AG09309 (cell line): Measurements from ENCODE around the gene CEBPG.

Experiments
- DNase-seq: peaks from one replicate; pipeline ENCODE4 v3.0.0-alpha.2; 2010; ENCODE audit warnings: low read depth
- H3K4me3 ChIP-seq: 2 replicates; pipeline ENCODE4 v1.5.1; 2011; ENCODE audit warnings: mild to moderate bottlenecking, low read depth, low read length, moderate library complexity; ENCODE audit not compliant: control insufficient read depth
- TF ChIP-seq, protein P1 (sequence below): IDR thresholded peaks from 2 replicates; pipeline ENCODE4 v1.5.1; 2011; ENCODE audit warnings: mild to moderate bottlenecking, low read depth, low read length, inconsistent platforms; ENCODE audit not compliant: insufficient read depth, control insufficient read depth; ENCODE audit errors: missing control alignments

Gene CEBPG

DNA sequence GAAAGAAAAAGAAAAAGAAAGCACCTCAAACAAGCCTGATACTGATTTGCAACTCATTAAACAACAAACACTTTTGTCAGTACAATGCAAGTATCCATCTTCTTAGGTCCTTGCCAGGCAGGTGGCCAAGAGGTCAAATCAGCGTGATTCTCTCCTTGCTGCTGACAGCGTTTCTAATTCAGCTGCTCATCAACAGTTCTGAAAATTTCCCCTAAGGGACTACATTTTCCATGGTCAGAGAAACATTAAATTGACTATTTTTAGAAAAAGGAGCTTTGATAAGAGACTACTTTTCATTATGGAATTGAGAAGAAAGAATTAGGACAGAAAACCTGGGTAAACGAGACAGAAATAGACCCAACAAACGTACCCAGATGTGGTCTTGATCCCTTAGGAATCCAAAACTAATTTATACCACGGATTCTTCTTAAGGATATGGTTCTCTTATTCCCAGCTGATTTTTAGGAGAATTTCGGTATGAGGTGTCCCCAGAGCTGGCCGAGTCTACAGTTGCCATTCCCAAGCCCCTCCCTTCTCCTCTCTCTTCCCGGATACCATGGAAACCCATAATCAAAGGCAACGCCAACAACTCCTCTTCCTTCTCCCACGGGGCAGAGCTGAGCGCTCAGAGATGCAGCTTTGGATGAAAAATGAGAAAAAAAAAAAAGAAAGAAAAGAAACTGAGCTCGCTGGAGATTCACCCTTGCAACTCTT lies 29.5 kb upstream of the CEBPG start:
- no peak for DNase-seq
- TF ChIP-seq, protein P1, sequence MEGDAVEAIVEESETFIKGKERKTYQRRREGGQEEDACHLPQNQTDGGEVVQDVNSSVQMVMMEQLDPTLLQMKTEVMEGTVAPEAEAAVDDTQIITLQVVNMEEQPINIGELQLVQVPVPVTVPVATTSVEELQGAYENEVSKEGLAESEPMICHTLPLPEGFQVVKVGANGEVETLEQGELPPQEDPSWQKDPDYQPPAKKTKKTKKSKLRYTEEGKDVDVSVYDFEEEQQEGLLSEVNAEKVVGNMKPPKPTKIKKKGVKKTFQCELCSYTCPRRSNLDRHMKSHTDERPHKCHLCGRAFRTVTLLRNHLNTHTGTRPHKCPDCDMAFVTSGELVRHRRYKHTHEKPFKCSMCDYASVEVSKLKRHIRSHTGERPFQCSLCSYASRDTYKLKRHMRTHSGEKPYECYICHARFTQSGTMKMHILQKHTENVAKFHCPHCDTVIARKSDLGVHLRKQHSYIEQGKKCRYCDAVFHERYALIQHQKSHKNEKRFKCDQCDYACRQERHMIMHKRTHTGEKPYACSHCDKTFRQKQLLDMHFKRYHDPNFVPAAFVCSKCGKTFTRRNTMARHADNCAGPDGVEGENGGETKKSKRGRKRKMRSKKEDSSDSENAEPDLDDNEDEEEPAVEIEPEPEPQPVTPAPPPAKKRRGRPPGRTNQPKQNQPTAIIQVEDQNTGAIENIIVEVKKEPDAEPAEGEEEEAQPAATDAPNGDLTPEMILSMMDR, result no peak
- H3K4me3 ChIP-seq, result no peak overlapping the region

DNA sequence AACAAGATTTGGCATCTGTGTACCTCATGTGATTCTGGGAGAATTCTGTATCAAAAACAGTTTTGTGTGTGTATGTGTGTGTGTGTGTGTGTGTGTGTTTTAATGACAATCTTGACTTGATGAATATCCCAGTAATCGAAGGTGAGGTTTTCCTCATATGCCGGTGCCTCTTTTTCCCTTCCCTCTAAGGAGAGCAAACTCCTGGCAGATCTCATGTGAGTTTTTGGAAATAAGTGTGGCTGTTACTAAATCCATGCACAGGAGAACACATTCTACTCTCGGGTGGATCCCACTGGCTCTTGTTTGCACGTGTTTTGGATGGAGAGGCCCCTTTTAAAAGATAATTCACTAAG lies 29.0 kb upstream of the CEBPG start:
- DNase-seq, result no peak
- TF ChIP-seq, protein P1, result no peak
- no peak overlapping the region for H3K4me3 ChIP-seq

DNA sequence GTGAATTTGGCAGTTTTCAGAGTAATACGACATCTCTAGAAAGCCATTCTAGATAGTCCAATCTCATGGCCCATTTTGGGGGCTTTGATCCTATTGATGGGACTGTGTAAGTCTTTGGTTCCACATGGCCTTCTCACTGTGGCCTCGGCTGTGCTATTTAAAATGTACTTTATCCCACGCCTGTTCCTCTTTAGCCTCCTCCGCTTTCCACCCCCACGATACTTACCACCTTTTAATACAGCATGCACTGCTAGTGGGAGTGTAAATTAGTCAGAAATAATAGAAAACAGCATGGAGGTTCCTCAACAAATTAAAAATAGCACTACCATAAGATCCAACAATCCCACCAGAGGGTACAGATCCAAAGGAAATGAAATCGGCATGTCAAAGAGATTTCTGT lies 28.3 kb upstream of the CEBPG start:
- TF ChIP-seq, protein P1, result no peak
- H3K4me3 ChIP-seq, result no peak overlapping the region

DNA sequence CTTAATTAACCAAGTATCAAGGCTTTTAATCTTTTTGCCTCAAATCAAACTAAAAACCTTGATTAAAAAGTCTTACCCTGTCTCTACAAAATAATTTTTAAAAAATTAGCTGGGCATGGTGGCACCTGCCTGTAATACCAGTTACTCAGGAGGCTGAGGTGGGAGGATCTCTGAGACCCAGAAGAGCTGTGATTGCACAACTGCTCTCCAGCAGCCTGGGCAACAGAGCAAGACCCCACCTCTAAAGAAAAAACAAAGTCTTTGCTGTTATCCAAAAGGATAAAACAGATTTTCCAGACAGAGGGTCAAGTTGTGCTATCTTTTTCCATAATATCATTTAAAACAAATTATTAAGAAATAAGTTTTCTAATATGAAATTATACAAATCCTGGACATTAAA lies 26.8 kb upstream of the CEBPG start:
- no peak for DNase-seq
- TF ChIP-seq, protein P1, result no peak
- no peak overlapping the region for H3K4me3 ChIP-seq

More for the DNA sequence above, 28.3 kb upstream of the CEBPG start:
- DNase-seq, result no peak

DNA sequence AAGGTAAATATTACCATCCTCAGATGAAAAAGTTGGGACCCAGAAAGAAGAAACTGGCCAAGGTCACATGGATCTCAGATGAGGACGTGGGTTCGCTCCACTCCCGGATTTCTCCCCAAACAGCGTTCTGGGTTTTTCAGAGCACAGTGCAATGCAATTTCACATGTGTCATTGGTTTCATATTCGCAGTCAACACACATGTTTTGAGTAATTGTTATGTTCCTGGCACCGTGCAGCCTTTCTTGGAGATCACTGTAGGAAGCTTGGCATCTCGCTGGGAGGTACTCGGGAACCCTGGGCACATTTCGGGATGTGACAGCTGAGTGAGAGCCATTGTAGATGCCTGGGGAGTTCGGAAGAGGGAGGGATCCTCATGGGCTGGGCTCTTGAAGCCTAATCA lies 26.2 kb upstream of the CEBPG start:
- DNase-seq, result no peak
- TF ChIP-seq, protein P1, result no peak
- H3K4me3 ChIP-seq, result no peak overlapping the region

DNA sequence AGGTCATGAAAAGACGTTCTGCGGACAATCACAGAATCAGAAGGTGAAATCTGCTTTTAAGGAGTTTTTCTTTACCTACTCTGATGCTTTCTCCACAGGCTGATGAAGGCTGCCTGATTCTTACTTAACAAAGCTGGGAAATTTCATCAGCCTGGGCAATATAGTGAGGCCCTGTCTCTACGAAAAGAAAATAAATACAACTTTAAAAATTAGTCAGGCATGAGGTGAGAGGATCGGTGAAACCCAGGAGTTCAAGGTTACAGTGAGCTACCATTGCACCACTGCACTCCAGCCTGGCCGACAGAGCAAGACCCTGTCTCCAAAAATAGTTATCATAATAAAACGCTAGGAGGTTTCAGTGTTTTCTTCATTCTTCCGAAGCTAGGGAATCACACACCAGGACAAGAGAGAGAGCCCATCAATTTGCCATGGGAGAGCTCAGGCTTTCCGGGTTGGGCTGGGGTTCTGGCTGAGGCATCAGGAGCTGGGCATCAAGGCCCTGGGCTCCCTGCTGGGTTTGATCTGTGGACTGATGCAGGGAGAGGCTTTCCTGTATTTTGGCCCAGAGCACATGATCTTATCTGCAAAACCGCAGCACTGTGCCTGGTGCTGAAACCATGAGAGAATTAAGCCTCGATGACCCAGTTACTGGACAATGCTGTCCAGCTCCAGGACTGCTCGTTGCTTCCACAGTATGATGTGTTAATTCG lies 25.1 kb upstream of the CEBPG start:
- DNase-seq, result peak; percentile 37
- no peak overlapping the region for H3K4me3 ChIP-seq
- TF ChIP-seq, protein P1, result no peak
